Glutamatergic neuron (in vitro differentiated cells): ENCODE measurements around the gene COTL1. TPM values are rescaled to one million over a fixed set of nuclear protein-coding genes. Genes with fewer than 3 reads are reported as not detected.

Experiments
- DNase-seq: peaks from one replicate; pipeline ENCODE4 v3.0.0; 2022
- H3K27ac Mint-ChIP-seq: one replicate; pipeline ENCODE4 v1.8.0; 2020; ENCODE audit warnings: mild to moderate bottlenecking, mixed read lengths, inconsistent platforms; ENCODE audit not compliant: unreplicated experiment
- H3K27me3 Mint-ChIP-seq: one replicate; pipeline ENCODE4 v1.8.0; 2020; ENCODE audit warnings: mild to moderate bottlenecking, moderate library complexity, mixed read lengths, inconsistent platforms; ENCODE audit not compliant: unreplicated experiment
- H3K36me3 Mint-ChIP-seq: one replicate; pipeline ENCODE4 v1.8.0; 2020; ENCODE audit warnings: mild to moderate bottlenecking, mixed read lengths, inconsistent platforms; ENCODE audit not compliant: unreplicated experiment
- H3K4me1 Mint-ChIP-seq: one replicate; pipeline ENCODE4 v1.8.0; 2020; ENCODE audit warnings: mild to moderate bottlenecking, low read depth, mixed read lengths, inconsistent platforms; ENCODE audit not compliant: unreplicated experiment
- H3K4me3 Mint-ChIP-seq: one replicate; pipeline ENCODE4 v1.8.0; 2020; ENCODE audit warnings: mild to moderate bottlenecking, mixed read lengths, inconsistent platforms; ENCODE audit not compliant: unreplicated experiment
- H3K9me3 Mint-ChIP-seq: one replicate; pipeline ENCODE4 v1.8.0; 2020; ENCODE audit warnings: mild to moderate bottlenecking, moderate library complexity, mixed read lengths, inconsistent platforms; ENCODE audit not compliant: unreplicated experiment
- CTCF ChIP-seq: fragments of 200-600 bp; sonication (generic); IDR thresholded peaks from one replicate; pipeline ENCODE4 v1.5.0; 2021; ENCODE audit not compliant: partially characterized antibody, unreplicated experiment
- total RNA-seq: library from RNA; stranded (reverse); fragmentation: NEBNext Ultra II Directional; extraction: Animal tissue kit (Norgen Biotek cat#: 25700); gene quantifications from one replicate; pipeline ENCODE4 v1.2.1, GENCODE V29; 2021; ENCODE audit not compliant: unreplicated experiment

COTL1 gene
- total RNA-seq, 1 donor from 2014 or later: 545 TPM

DNA sequence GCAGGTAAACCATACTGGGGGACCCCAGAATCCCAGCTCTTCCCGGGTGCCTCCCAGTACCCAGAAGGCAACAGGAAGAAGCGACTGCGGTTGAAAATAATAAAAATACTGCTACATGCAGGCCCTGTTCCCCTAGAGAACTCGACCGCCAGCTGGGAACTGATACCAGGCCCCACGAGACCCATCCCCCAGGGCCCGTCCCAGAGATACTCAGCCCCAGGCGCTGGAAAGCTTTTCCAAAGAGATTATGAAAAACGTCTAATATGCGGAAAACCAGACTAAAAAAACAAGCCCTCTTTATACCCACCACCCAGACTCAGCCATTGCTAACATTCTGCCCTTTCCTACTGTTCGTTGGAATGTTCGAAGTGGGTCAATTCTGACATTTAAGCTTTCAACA lies 100.5 kb downstream of the COTL1 start:
- Mint-ChIP-seq H3K9me3 (peaks cover 4% of the 10 kb centered on the region), H3K27me3 (peaks cover 6% of the 10 kb centered on the region), H3K4me1 (peaks cover 16% of the 10 kb centered on the region), H3K4me3 (no peak overlapping the region), H3K36me3 (no peaks in the 10 kb centered on the region), H3K27ac (no peak overlapping the region)
- no peak for DNase-seq
- TF ChIP-seq CTCF: no peak

Other genes starting within 250 kb of the COTL1 start
- gene ATP2C2, start 249.5 kb downstream of the COTL1 start, total RNA-seq: not detected
- gene MEAK7, start 113.4 kb downstream of the COTL1 start, total RNA-seq: 44.8 TPM
- 38.2 TPM for gene KLHL36, start 30.4 kb upstream of the COTL1 start, total RNA-seq
- 100 TPM for gene USP10, start 81.9 kb upstream of the COTL1 start, total RNA-seq
- 9.0 TPM for gene CRISPLD2, start 201.9 kb upstream of the COTL1 start, total RNA-seq